ENCODE measurements around the gene HOXA11.

Gene HOXA11

GRCh38 chr7:27198871-27199801 lies 14.1 kb upstream of the HOXA11 start:
- Histone ChIP-seq H3K4me1 (ENCODE audit: control insufficient read depth, low read length) (peaks cover 18% of the 10 kb centered on the region), H3F3A (ENCODE audit: control insufficient read depth, insufficient read depth) (peaks cover 2% of the 10 kb centered on the region; the same call in 1 of the 2 replicates), H3K27me3 (ENCODE audit: control insufficient read depth, low read length) (peaks cover 86% of the 10 kb centered on the region), H3K36me3 (ENCODE audit: control insufficient read depth, low read length) (no peaks in the 10 kb centered on the region), H3K4me3 (ENCODE audit: low read length) (no peak overlapping the region), H4K20me1 (ENCODE audit: control insufficient read depth, insufficient read depth, low read depth, low read length) (peaks cover 4% of the 10 kb centered on the region; the same call in 1 of the 2 replicates), H3K9me3 (ENCODE audit: control insufficient read depth, insufficient read depth, low read length) (no peaks in the 10 kb centered on the region), H3K4me2 (ENCODE audit: low read length) (0 out of 2 replicates have a peak overlapping the region, but pooled peaks have one; percentile 21), H3K9me2 (replicated peaks; ENCODE audit: control insufficient read depth, low read length) (no peaks in the 10 kb centered on the region), H3K79me2 (ENCODE audit: control insufficient read depth, low read length) (no peaks in the 10 kb centered on the region), H3K27ac (ENCODE audit: low read depth, low read length) (no peak overlapping the region)
- no peak for TF ChIP-seq CTCF (IDR thresholded peaks at IDR 0.05; ENCODE audit: low read depth, low read length, poor library complexity, severe bottlenecking)
- TF ChIP-seq EZH2phosphoT487 (IDR thresholded peaks at IDR 0.05; ENCODE audit: borderline replicate concordance, low read length), result no peak

GRCh38 chr7:27198138-27198841 lies 13.3 kb upstream of the HOXA11 start:
- Histone ChIP-seq H3K4me3 (ENCODE audit: low read length) (no peak overlapping the region), H3K9me3 (ENCODE audit: control insufficient read depth, insufficient read depth, low read length) (no peaks in the 10 kb centered on the region), H3F3A (ENCODE audit: control insufficient read depth, insufficient read depth) (peaks cover 2% of the 10 kb centered on the region; the same call in 1 of the 2 replicates), H3K27me3 (ENCODE audit: control insufficient read depth, low read length) (peaks cover 86% of the 10 kb centered on the region), H3K36me3 (ENCODE audit: control insufficient read depth, low read length) (no peaks in the 10 kb centered on the region), H4K20me1 (ENCODE audit: control insufficient read depth, insufficient read depth, low read depth, low read length) (peaks cover 4% of the 10 kb centered on the region; the same call in 1 of the 2 replicates), H3K79me2 (ENCODE audit: control insufficient read depth, low read length) (no peaks in the 10 kb centered on the region), H3K9me2 (replicated peaks; ENCODE audit: control insufficient read depth, low read length) (no peaks in the 10 kb centered on the region), H3K4me2 (ENCODE audit: low read length) (no peak overlapping the region), H3K4me1 (ENCODE audit: control insufficient read depth, low read length) (peaks cover 18% of the 10 kb centered on the region), H3K27ac (ENCODE audit: low read depth, low read length) (no peak overlapping the region)
- no peak for TF ChIP-seq EZH2phosphoT487 (IDR thresholded peaks at IDR 0.05; ENCODE audit: borderline replicate concordance, low read length)
- no peak for TF ChIP-seq CTCF (IDR thresholded peaks at IDR 0.05; ENCODE audit: low read depth, low read length, poor library complexity, severe bottlenecking)

- H3K4me3 ChIP-seq (ENCODE audit: low read length), result no peak overlapping the region
These were observed 12.4 kb upstream of the HOXA11 start for GRCh38 chr7:27197137-27198042.

More at GRCh38 chr7:27197137-27198042, 12.4 kb upstream of the HOXA11 start:
- Histone ChIP-seq H3K9me2 (replicated peaks; ENCODE audit: control insufficient read depth, low read length) (no peaks in the 10 kb centered on the region), H4K20me1 (ENCODE audit: control insufficient read depth, insufficient read depth, low read depth, low read length) (peaks cover 7% of the 10 kb centered on the region; the same call in 1 of the 2 replicates), H3F3A (ENCODE audit: control insufficient read depth, insufficient read depth) (peaks cover 2% of the 10 kb centered on the region; the same call in 1 of the 2 replicates), H3K4me2 (ENCODE audit: low read length) (no peak overlapping the region), H3K27ac (ENCODE audit: low read depth, low read length) (no peak overlapping the region), H3K4me1 (ENCODE audit: control insufficient read depth, low read length) (peaks cover 18% of the 10 kb centered on the region), H3K36me3 (ENCODE audit: control insufficient read depth, low read length) (no peaks in the 10 kb centered on the region), H3K9me3 (ENCODE audit: control insufficient read depth, insufficient read depth, low read length) (no peaks in the 10 kb centered on the region), H3K27me3 (ENCODE audit: control insufficient read depth, low read length) (peaks cover 86% of the 10 kb centered on the region), H3K79me2 (ENCODE audit: control insufficient read depth, low read length) (no peaks in the 10 kb centered on the region)
- TF ChIP-seq CTCF (IDR thresholded peaks at IDR 0.05; ENCODE audit: low read depth, low read length, poor library complexity, severe bottlenecking) (no peak), EZH2phosphoT487 (IDR thresholded peaks at IDR 0.05; ENCODE audit: borderline replicate concordance, low read length) (0 out of 2 replicates have a peak, but pooled peaks have one; percentile 67)

Data from DOHH2 (cell line).